H9 (cell line): ENCODE data around the gene TRERF1. TPM values are rescaled to one million over a fixed set of nuclear protein-coding genes. Genes with fewer than 3 reads are reported as not detected.

Source experiments
- DNase-seq: peaks from one replicate; pipeline ENCODE4 v3.0.0-alpha.2; 2017
- H2AFZ ChIP-seq: one replicate; pipeline ENCODE4 v1.6.1; 2013; ENCODE audit warnings: mild to moderate bottlenecking, low read length, control low read depth, moderate library complexity
- H2AK5ac ChIP-seq: 2 replicates; pipeline ENCODE4 v1.6.1; 2013; ENCODE audit warnings: low read length, control low read depth, mixed read lengths; ENCODE audit not compliant: insufficient read length
- H2BK120ac ChIP-seq: one replicate; pipeline ENCODE4 v1.6.1; 2013; ENCODE audit warnings: low read depth, mild to moderate bottlenecking, low read length, control low read depth, inconsistent platforms; ENCODE audit not compliant: poor library complexity, severe bottlenecking
- H2BK12ac ChIP-seq: 2 replicates; pipeline ENCODE4 v1.6.1; 2013; ENCODE audit warnings: low read length, control low read depth, mixed read lengths, low read depth; ENCODE audit not compliant: insufficient read length
- H2BK15ac ChIP-seq: 2 replicates; pipeline ENCODE4 v1.6.1; 2013; ENCODE audit warnings: low read depth, low read length, control low read depth
- H2BK20ac ChIP-seq: one replicate; pipeline ENCODE4 v1.6.1; 2013; ENCODE audit warnings: low read depth, mild to moderate bottlenecking, low read length, control low read depth, inconsistent platforms; ENCODE audit not compliant: poor library complexity, severe bottlenecking
- H2BK5ac ChIP-seq: 2 replicates; pipeline ENCODE4 v1.6.1; 2013; ENCODE audit warnings: low read length, control low read depth, mixed read lengths; ENCODE audit not compliant: insufficient read length
- H3K14ac ChIP-seq: 2 replicates; pipeline ENCODE4 v1.6.1; 2013; ENCODE audit warnings: low read length, control low read depth; ENCODE audit not compliant: insufficient read depth
- H3K18ac ChIP-seq: 2 replicates; pipeline ENCODE4 v1.6.1; 2013; ENCODE audit warnings: low read depth, mild to moderate bottlenecking, mixed read lengths, low read length, control low read depth; ENCODE audit not compliant: insufficient read length
- H3K23ac ChIP-seq: 2 replicates; pipeline ENCODE4 v1.6.1; 2013; ENCODE audit warnings: low read length, control low read depth, mixed read lengths, low read depth; ENCODE audit not compliant: insufficient read length
- H3K23me2 ChIP-seq: 2 replicates; pipeline ENCODE4 v1.6.1; 2013; ENCODE audit warnings: low read depth, mild to moderate bottlenecking, mixed read lengths, low read length, control low read depth; ENCODE audit not compliant: insufficient read length, poor library complexity, severe bottlenecking
- H3K27ac ChIP-seq: 2 replicates; pipeline ENCODE4 v1.5.1; 2013; ENCODE audit warnings: low read length, control low read depth, mixed read lengths, low read depth; ENCODE audit not compliant: insufficient read length
- H3K27me3 ChIP-seq: 2 replicates; pipeline ENCODE4 v1.6.1; 2013; ENCODE audit warnings: low read length, control low read depth, inconsistent platforms; ENCODE audit not compliant: insufficient read depth
- H3K4ac ChIP-seq: 2 replicates; pipeline ENCODE4 v1.6.1; 2013; ENCODE audit warnings: low read depth, mild to moderate bottlenecking, control low read depth, inconsistent platforms, low read length, moderate library complexity
- H3K4me1 ChIP-seq: 2 replicates; pipeline ENCODE4 v1.6.1; 2013; ENCODE audit warnings: low read length, control low read depth, inconsistent platforms; ENCODE audit not compliant: insufficient read depth
- H3K4me2 ChIP-seq: 2 replicates; pipeline ENCODE4 v1.6.1; 2013; ENCODE audit warnings: low read length, control low read depth, mixed read lengths; ENCODE audit not compliant: insufficient read length, insufficient read depth
- H3K56ac ChIP-seq: 2 replicates; pipeline ENCODE4 v1.6.1; 2013; ENCODE audit warnings: low read depth, mild to moderate bottlenecking, mixed read lengths, low read length, control low read depth; ENCODE audit not compliant: insufficient read length
- H3K79me1 ChIP-seq: 2 replicates; pipeline ENCODE4 v1.6.1; 2013; ENCODE audit warnings: low read depth, mild to moderate bottlenecking, moderate library complexity, low read length, control low read depth, inconsistent platforms; ENCODE audit not compliant: insufficient read depth, poor library complexity, severe bottlenecking
- H3K79me2 ChIP-seq: 2 replicates; pipeline ENCODE4 v1.6.1; 2013; ENCODE audit warnings: low read length, control low read depth, inconsistent platforms; ENCODE audit not compliant: insufficient read depth
- H3K9ac ChIP-seq: 2 replicates; pipeline ENCODE4 v1.6.1; 2013; ENCODE audit warnings: low read length, control low read depth, mixed read lengths; ENCODE audit not compliant: insufficient read length; ENCODE audit errors: extremely low read depth
- H3K9me3 ChIP-seq: one replicate; pipeline ENCODE4 v1.6.1; 2013; ENCODE audit warnings: low read depth, low read length, inconsistent platforms; ENCODE audit not compliant: control insufficient read depth
- H3T11ph ChIP-seq: one replicate; pipeline ENCODE4 v1.6.1; 2013; ENCODE audit warnings: mild to moderate bottlenecking, low read length, control low read depth, inconsistent platforms
- H4K20me1 ChIP-seq: one replicate; pipeline ENCODE4 v1.6.1; 2013; ENCODE audit not compliant: control insufficient read depth, insufficient read length, insufficient read depth
- H4K5ac ChIP-seq: 2 replicates; pipeline ENCODE4 v1.6.1; 2013; ENCODE audit warnings: low read depth, mild to moderate bottlenecking, mixed read lengths, low read length, control low read depth; ENCODE audit not compliant: insufficient read length
- H4K8ac ChIP-seq: replicated peaks from 2 replicates; pipeline ENCODE4 v1.6.1; 2013; ENCODE audit warnings: low read length, control low read depth, mixed read lengths, low read depth; ENCODE audit not compliant: insufficient read length
- H4K91ac ChIP-seq: 2 replicates; pipeline ENCODE4 v1.6.1; 2013; ENCODE audit warnings: low read depth, mild to moderate bottlenecking, moderate library complexity, mixed read lengths, low read length, control low read depth; ENCODE audit not compliant: insufficient read length
- H3K27ac Mint-ChIP-seq, 3 experiments: 2 replicates in 2 of 3; 3 replicates in 1 of 3; pipeline ENCODE4 v1.8.0; 2020 to 2021; ENCODE audit warnings: mixed read lengths in 3 of 3, mild to moderate bottlenecking in 1 of 3, moderate library complexity in 1 of 3
- H3K27me3 Mint-ChIP-seq: 2 replicates; pipeline ENCODE4 v1.8.0; 2021; ENCODE audit warnings: low read depth, mild to moderate bottlenecking, moderate library complexity, mixed read lengths
- H3K36me3 Mint-ChIP-seq, 3 experiments: 2 replicates in 2 of 3; 3 replicates in 1 of 3; pipeline ENCODE4 v1.8.0; 2020 to 2021; ENCODE audit warnings: low read depth in 3 of 3, mixed read lengths in 3 of 3; ENCODE audit not compliant: insufficient read depth in 1 of 3
- H3K4me1 Mint-ChIP-seq, 2 experiments: 2 replicates each; pipeline ENCODE4 v1.8.0; 2020; ENCODE audit warnings: mixed read lengths in 2 of 2
- H3K4me3 Mint-ChIP-seq, 2 experiments: 2 replicates in 1 of 2; 3 replicates in 1 of 2; pipeline ENCODE4 v1.8.0; 2020 to 2021; ENCODE audit warnings: mild to moderate bottlenecking in 2 of 2, mixed read lengths in 2 of 2, moderate library complexity in 1 of 2
- H3K9me3 Mint-ChIP-seq, 2 experiments: 2 replicates in 1 of 2; 3 replicates in 1 of 2; pipeline ENCODE4 v1.8.0; 2020; ENCODE audit warnings: mild to moderate bottlenecking in 2 of 2, mixed read lengths in 2 of 2, moderate library complexity in 1 of 2
- WGBS: extraction: QIAGEN DNeasy Blood & Tissue Kit; methylation state at CpG from one replicate; pipeline ENCODE4 v1.1.7; 2013; ENCODE audit warnings: missing lambda C conversion rate, low lambda C conversion rate, mixed read lengths; ENCODE audit not compliant: insufficient read length; ENCODE audit errors: extremely low coverage; 5-methylcytosine and 5-hydroxymethylcytosine counted together
- total RNA-seq: library from RNA; stranded (reverse); gene quantifications from 2 replicates; pipeline ENCODE4 v1.2.1, GENCODE V29; 2021
- TF ChIP-seq, protein P1 (sequence below): fragments of 200-600 bp; sonication (generic); conservative IDR thresholded peaks from 3 replicates; pipeline ENCODE4 v1.8.0; 2021; ENCODE audit warnings: antibody characterized with exemption, mild to moderate bottlenecking

Gene TRERF1
- total RNA-seq, 1 experiment from 2014 or later, result 19.7 TPM

DNA sequence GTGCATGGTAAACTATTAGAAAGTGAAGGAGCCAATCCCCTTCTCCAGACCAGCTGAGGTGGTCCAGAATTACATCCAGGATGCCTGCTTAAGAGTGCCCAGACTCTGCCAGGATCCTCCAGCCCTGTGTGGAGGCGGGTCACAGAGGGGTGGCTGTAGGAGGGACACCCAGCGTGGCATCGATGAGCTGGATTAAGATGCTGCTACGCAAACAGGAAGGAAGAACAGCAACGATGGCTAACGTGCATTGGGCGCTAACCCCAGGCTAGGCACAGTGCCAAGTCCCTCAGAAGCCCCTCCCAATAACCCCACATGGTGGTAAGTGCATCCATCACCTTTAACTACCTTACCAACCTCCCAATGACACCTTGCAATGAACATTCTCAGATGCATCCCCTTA lies 170.2 kb downstream of the TRERF1 start:
- no peaks in the 10 kb centered on the region for H3K23me2 ChIP-seq
- no peak overlapping the region for H3K23ac ChIP-seq
- peaks cover 23 to 29% of the 10 kb centered on the region in 2 experiments for H3K4me1 Mint-ChIP-seq
- peaks cover 0 to 14% (median 0%) of the 10 kb centered on the region in 3 experiments; a peak in 5 of 7 replicates for H3K36me3 Mint-ChIP-seq
- peaks cover 0 to 3% of the 10 kb centered on the region in 2 experiments; a peak in 2 of 5 replicates for H3K9me3 Mint-ChIP-seq
- no peaks in the 10 kb centered on the region for H4K20me1 ChIP-seq
- no peaks in the 10 kb centered on the region; the same call in 1 of the 2 replicates for H3K79me2 ChIP-seq
- no peaks in the 10 kb centered on the region for H3K4me1 ChIP-seq
- H2BK15ac ChIP-seq, result no peak overlapping the region
- no peak overlapping the region for H3K4ac ChIP-seq
- no peak overlapping the region for H2BK120ac ChIP-seq
- H3K79me1 ChIP-seq, result no peaks in the 10 kb centered on the region
- no peak overlapping the region for H2BK12ac ChIP-seq
- no peak overlapping the region for H3K9ac ChIP-seq
- H2BK5ac ChIP-seq, result no peak overlapping the region
- no peak for DNase-seq
- H3K14ac ChIP-seq, result no peak overlapping the region
- H3K27me3 ChIP-seq, result no peaks in the 10 kb centered on the region
- H3K27me3 Mint-ChIP-seq, result no peaks in the 10 kb centered on the region
- H3K27ac Mint-ChIP-seq, result peak overlapping the region in 2 of 3 experiments; percentile 10 to 75; a peak in 1 of 7 replicates
- no peak overlapping the region for H2AK5ac ChIP-seq
- H3K4me3 Mint-ChIP-seq, result no peak overlapping the region
- TF ChIP-seq, protein P1, sequence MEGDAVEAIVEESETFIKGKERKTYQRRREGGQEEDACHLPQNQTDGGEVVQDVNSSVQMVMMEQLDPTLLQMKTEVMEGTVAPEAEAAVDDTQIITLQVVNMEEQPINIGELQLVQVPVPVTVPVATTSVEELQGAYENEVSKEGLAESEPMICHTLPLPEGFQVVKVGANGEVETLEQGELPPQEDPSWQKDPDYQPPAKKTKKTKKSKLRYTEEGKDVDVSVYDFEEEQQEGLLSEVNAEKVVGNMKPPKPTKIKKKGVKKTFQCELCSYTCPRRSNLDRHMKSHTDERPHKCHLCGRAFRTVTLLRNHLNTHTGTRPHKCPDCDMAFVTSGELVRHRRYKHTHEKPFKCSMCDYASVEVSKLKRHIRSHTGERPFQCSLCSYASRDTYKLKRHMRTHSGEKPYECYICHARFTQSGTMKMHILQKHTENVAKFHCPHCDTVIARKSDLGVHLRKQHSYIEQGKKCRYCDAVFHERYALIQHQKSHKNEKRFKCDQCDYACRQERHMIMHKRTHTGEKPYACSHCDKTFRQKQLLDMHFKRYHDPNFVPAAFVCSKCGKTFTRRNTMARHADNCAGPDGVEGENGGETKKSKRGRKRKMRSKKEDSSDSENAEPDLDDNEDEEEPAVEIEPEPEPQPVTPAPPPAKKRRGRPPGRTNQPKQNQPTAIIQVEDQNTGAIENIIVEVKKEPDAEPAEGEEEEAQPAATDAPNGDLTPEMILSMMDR, result no peak
- no peak overlapping the region for H3K4me2 ChIP-seq
- no peak overlapping the region for H3K56ac ChIP-seq
- no peak overlapping the region for H4K91ac ChIP-seq
- H3T11ph ChIP-seq, result no peak overlapping the region
- H2AFZ ChIP-seq, result no peak overlapping the region
- no peak overlapping the region for H3K18ac ChIP-seq
- H2BK20ac ChIP-seq, result no peak overlapping the region
- H4K8ac ChIP-seq, result no peak overlapping the region
- no peaks in the 10 kb centered on the region for H3K9me3 ChIP-seq
- no peak overlapping the region for H3K27ac ChIP-seq
- no CpG with 5 or more reads among the region's 7 CpGs for WGBS
- H4K5ac ChIP-seq, result no peak overlapping the region
